GM08714 (cell line): ENCODE measurements around the gene TBC1D2.

ENCODE experiments used
- H3K4me3 ChIP-seq: fragments of 200-500 bp; sonication (Bioruptor generic); 2 replicates; pipeline ENCODE4 v1.5.1; 2014; ENCODE audit warnings: mild to moderate bottlenecking, low read length, inconsistent platforms
- ZNF274 ChIP-seq: IDR thresholded peaks from 2 replicates; pipeline ENCODE4 v1.6.1; 2012; ENCODE audit warnings: mild to moderate bottlenecking, low read depth, low read length

TBC1D2 gene

DNA sequence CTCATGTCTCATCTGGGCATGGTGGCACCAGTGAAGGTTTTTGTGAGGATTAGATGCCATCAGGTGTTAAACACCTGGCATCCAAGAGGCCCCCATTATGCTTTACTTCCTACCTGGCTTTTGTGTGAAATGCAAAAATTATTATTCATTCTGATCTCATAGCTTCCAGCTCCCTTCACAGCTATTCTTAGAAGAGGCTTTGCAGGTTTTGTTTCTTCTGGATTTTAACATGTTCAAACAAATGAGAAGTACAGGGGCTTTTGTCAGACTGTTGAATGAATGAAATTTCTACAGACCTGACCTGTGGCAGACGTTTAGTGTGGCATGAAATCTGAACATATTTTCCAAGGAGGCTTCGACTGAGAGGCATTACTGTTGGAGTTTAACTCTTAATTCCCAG, 48.7 kb downstream of the TBC1D2 start:
- TF ChIP-seq ZNF274: no peak
- no peak overlapping the region for H3K4me3 ChIP-seq

DNA sequence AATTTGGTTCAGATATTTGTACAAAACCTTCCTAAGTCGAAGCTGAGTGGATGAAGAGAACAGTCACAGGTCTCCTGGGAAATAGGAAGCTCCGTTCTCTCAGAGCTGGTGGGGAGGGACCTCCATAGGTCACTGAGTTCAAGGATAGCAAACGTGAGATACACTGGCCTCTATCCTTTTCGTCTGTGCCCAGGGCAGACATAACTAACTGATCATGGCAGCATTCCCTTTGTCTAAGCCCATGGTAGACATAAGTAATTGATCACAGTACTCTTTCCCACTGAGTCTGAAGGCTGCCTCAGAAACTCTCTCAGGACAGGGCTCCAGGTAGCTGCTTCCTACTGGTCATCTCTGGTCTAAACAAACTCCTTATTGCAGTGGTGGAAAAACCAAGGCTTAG, 50.8 kb downstream of the TBC1D2 start:
- no peak for TF ChIP-seq ZNF274

DNA sequence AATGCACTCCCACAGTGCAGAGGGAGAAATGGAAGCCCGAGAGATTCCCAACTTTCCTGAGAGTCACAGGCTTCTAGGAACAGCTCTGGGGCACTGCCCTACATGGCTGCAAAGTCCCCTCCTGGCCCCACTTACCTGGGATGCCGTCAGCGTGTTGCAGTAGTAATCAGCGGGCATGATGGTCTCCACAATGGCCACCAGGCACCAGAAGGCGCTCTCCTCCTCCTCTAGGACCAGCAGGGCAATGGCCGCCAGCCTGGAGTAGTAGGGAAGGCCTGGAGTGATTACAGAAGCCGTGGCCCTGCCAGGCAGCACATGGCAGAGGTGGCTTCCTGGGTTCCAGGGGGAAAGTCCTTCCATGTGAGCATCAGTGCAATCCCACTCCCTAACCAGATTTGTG, 52.3 kb downstream of the TBC1D2 start:
- no peak overlapping the region for H3K4me3 ChIP-seq
- no peak for TF ChIP-seq ZNF274

More for the DNA sequence above, 50.8 kb downstream of the TBC1D2 start:
- H3K4me3 ChIP-seq: no peak overlapping the region

DNA sequence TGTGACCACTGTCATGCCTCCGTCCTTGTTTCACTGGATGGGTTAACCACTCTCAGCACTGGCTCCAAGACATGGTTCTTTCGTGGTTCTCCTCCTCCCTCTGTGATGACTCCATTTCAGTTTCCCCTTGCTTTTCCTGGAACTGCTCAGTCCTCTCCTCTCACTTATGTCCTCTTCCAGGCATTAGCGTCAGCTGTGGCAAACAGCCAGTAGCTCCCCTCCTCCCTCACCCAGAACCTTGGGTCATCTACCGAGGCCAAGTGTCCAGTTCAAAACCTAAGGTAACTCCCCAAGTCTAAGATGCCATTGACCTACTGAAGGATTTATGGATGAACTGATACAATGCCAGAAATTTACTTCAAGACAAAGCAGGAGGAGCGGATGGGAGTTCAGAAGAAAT, 53.2 kb downstream of the TBC1D2 start:
- no peak for TF ChIP-seq ZNF274
- H3K4me3 ChIP-seq: no peak overlapping the region

DNA sequence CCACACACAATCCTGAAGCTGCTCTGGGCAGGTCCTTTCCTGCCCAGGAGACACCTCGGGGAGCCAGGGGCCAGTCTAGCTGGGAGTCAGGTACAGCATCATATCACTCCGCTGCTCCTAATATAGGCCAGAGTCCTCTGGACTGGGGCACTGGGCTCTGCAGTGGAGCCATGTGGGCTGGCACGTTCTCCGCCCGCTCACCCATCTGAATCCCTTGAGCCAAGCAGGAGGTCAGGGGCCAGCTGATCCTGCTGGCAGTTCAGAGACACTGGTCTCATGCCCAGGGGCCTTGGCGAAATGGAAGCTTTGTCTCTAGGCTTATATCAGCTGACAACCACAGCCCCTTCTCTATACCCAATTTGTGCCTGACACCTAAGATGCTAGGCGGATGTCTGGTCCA, 53.7 kb downstream of the TBC1D2 start:
- no peak for TF ChIP-seq ZNF274
- no peak overlapping the region for H3K4me3 ChIP-seq

DNA sequence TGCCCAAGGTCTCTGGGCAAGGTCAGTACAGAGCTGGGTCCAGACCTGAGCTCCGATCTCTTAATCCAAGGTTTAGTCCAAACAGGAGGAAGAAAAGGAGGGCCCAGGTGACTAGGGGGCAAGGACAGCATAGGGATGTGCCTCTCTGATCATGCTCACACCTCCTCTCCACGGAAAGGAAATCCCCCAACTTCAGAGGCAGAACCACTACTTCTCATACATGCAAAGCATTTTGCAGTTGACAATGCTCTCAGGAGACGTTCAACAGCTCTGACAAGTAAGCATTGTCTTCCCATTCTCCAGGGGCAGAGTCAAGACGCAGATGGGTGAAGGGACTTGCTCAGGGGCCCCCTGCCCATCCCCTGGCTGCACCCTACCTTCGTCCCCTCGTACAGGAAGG, 54.3 kb downstream of the TBC1D2 start:
- no peak overlapping the region for H3K4me3 ChIP-seq
- no peak for TF ChIP-seq ZNF274

DNA sequence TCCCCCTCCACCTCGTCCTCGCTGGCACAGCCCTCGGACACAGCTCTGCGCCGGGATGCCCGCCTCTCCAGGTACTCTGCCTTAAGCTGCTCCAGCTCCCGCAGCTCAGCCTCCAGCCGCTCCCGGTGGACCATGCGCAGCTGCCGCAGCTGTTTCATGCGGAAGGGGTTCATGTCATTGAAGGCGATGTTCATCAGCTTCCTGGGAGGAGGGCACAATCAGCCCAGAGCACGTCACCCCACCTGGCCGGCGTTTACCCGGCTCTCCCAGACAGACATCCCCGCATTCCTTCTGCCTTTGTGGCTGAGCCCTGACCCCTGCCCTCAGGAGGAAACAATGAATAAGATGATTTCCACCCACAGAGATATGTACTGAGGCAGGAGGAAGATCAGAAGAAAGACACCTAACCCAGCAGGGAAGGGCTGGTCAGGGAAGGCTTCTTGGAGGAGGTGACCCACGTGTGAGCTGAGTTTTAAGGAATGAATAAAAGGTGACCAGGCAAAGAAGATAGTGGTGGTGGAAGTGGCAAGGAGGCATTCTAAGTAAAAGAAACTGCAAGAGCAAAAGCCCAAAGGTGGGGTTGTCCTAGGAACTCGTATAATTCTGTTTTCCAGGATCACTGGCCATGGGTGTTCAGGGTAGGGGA, 55.9 kb downstream of the TBC1D2 start:
- H3K4me3 ChIP-seq: no peak overlapping the region
- no peak for TF ChIP-seq ZNF274

DNA sequence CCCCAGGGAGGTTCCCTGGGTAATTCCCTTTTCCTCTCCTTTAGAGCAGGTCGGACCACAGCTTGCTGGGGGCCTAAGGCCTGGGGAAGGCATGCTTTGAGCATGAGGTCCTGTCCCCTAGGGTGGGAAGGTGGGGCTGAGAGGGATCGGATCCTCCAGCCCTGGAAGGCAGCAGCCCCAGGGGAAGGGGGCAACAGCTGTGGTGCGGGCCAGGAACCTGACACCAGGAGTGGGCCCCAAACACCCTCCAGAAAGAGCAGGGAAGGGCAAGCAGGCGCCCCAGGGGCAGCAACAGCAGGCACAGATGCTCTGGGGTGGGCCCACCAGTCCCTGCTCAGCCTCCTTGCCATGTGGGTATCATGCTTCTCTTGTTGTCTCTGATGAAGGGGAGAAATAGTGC, 59.8 kb downstream of the TBC1D2 start:
- H3K4me3 ChIP-seq: no peak overlapping the region
- TF ChIP-seq ZNF274: no peak

DNA sequence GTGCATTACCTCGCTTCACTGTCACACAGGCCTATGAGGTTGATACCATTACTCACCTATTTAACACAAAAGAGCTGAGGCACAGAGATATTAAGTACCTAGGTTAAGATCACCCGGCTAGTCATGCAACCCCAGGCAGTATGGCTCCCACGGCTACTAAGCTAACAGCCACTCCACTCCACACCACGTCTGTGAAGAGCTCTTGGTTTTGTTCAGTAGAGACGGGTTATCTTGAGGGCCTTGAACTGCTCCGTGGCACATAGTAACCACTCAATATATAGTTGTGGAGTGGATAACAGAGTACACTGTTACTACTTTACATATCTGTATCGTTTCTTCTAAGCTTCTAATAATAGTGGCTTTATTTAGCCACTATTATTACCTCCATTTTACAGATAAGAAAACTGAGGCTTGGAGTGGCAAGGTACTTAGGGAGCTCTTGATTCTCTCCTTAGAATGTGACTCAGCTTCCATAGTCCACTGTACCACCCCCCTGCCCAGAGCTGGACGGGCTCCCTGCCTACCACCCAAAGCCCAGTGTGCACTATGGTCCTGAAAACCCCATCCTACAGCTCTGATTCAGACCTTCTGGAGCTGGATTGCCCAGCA, 62.0 kb downstream of the TBC1D2 start:
- no peak for TF ChIP-seq ZNF274
- no peak overlapping the region for H3K4me3 ChIP-seq

DNA sequence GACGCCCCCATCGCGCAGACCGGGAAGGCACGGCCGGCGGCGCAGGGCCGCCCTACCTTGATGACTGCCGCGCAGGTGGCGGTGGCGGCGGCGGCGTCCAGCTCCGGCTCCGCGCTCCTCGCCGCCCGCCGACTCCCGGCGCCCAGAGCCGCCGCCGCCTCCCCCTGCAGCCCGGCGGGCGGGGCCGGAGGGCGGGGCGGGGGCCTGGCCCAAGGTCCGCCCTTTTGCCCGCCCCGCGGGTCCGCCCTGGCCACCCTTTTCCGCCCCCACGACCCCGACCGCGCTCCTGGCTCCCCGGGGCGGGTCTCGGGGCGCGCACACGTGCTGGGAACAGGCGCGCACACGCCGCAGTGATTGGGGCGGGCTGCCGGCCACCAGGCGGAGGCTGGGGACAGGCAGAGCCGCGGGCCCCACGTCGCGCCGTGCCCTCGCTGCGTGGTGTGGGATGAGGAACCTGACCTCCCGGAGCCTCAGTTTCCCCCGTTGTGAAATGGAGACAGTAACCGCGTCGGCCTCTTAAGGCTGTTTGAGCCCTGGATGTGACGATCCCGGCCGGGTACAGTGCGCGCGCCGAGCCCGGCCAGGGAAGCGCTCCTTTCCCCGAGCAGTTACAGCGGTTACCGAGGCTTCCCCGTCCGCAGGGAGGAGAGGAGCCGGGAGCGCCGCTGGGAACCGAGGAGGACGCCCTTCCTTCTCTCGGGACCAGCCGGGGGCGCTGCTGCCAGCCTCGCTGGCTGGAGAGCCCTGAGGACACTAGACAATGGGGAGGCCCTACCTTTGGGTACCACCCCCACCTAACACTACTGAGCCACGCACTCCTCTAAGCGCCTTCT, 62.7 kb downstream of the TBC1D2 start, which contains the start of gene CORO2A:
CORO2A (minus strand) TSS at position 135 of the 833 bp plus-strand sequence. CDS start 34,977 bp downstream, outside the sequence.
- TF ChIP-seq ZNF274: no peak
- H3K4me3 ChIP-seq: peak within 1 kb of the TSS; percentile 58; the same call in 1 of the 2 replicates

DNA sequence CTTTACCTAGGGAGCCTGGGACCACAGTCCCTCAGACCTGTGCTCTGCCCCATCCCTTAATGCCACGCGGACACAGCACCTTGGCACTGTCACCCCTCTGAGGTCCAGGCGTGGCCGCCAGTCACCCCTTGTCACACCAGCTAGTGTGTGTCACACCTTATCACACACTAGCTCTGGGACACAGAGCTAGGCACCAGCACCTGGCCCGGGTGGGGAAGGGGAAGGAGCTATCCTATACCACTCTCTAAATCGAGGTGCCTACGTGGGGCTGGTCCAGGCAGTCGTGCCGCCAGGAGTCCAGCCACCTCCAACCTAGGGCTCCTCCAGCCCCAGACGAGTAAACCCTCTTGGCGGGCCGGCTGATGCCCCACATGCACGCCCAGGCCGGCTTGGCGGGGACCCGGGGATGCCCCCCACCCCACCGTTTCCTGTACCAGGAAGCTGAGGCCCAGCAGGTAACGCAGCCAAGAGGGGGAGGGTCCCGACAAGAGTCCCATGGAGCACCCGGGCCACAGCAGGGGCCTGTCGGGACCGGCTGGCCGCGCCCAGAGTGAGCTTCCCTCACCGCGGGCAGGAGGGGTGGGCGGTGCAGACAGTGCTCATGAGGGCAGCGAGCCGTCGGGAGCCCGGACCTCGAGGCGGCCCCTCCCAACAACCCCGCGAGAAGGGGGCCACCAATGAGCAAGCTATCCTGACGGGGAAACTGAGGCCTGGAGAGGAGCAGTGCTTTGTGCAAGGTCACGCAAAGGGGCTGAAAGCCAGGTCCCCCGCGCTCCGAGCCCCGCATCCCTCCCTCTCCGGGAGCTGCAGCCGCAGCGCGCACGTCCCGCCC, 63.6 kb downstream of the TBC1D2 start:
- H3K4me3 ChIP-seq: peak overlapping the region; percentile 58; the same call in 1 of the 2 replicates
- no peak for TF ChIP-seq ZNF274

DNA sequence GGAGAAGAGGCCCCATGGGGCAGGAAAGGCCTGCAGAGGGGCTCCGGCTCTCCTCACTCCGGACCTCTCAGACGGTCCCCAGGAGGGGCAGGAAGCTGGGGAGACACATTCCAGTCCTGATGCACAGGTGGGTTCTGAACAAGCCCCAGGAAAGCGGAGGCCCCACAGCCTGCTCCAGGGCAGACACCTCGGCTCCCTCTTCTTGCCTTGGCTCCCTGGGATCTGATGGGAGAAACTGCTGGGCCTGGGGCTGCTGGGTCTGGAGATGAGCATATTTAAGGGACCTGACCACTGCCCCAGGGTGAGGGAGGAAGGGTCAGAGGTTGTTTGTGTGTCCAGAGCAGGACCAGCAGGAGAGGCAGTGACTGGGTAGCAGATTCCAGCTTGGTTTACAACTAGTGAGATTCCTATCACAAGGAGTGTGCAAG, 64.3 kb downstream of the TBC1D2 start:
- no peak overlapping the region for H3K4me3 ChIP-seq
- no peak for TF ChIP-seq ZNF274

DNA sequence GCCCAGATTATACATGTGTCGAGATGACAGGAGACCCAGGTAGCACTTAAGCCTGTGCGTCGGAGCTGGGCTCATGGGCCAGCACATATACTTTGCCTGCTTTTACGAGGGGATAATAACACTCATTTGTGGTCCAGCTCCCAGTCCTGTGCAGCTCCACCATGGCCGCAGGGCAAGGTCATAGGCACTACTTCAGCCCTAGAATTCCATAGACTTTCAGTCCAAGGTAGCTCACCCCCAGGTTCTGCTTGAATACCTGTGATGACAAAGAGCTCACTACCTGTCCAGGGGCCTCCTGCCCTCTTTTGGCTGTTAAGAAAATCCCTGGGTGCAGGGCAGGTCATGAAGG, 64.7 kb downstream of the TBC1D2 start:
- H3K4me3 ChIP-seq: no peak overlapping the region
- TF ChIP-seq ZNF274: no peak

DNA sequence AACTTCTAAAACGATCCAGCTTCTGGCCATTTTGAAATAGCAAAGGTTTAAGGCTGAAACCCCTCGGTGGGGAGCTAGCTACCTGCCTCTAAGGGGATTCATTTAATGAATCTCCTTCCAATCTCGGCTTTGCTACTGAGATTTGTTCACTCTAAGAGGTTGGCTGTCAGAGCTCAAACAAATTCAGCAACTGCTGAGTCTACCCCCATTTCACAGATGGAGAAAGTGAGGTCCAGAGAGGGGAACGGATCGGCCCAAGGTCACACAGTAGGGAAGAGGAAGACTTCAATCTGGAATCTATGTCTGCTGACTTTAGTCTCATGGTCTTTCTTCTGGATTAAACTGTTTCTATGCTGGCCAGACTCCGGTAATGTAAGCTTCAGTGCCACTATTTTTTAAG, 66.0 kb downstream of the TBC1D2 start:
- TF ChIP-seq ZNF274: no peak
- no peak overlapping the region for H3K4me3 ChIP-seq
